ENCODE data around the gene SORBS2. TPM values are rescaled to one million over a fixed set of nuclear protein-coding genes. Genes with fewer than 3 reads are reported as not detected.

The SORBS2 gene
- total RNA-seq, 1 donor from 2014 or later = 175 TPM

GRCh38 chr4:185836241-185837084 lies 24.5 kb upstream of the SORBS2 start:
- no peak for DNase-seq (ENCODE audit: extremely low read depth, low read depth, low spot score)

- no peak for DNase-seq (ENCODE audit: extremely low read depth, low read depth, low spot score)
Observed at GRCh38 chr4:185835814-185836213, 23.8 kb upstream of the SORBS2 start.

- DNase-seq (ENCODE audit: extremely low read depth, low read depth, low spot score) = no peak
Observed at GRCh38 chr4:185835336-185835735, 23.3 kb upstream of the SORBS2 start.

- no peak for DNase-seq (ENCODE audit: extremely low read depth, low read depth, low spot score)
Observed at GRCh38 chr4:185834778-185835177, 22.8 kb upstream of the SORBS2 start.

- DNase-seq (ENCODE audit: extremely low read depth, low read depth, low spot score) = no peak
Observed at GRCh38 chr4:185834088-185834487, 22.1 kb upstream of the SORBS2 start.

- peak; percentile 72 for DNase-seq (ENCODE audit: extremely low read depth, low read depth, low spot score)
Observed at GRCh38 chr4:185833055-185833598, 21.1 kb upstream of the SORBS2 start.

GRCh38 chr4:185831125-185831815 lies 19.3 kb upstream of the SORBS2 start:
- DNase-seq (ENCODE audit: extremely low read depth, low read depth, low spot score) = no peak

GRCh38 chr4:185830263-185830994 lies 18.4 kb upstream of the SORBS2 start:
- DNase-seq (ENCODE audit: extremely low read depth, low read depth, low spot score) = no peak

- no peak for DNase-seq (ENCODE audit: extremely low read depth, low read depth, low spot score)
Observed at GRCh38 chr4:185826381-185826780, 14.4 kb upstream of the SORBS2 start.

- DNase-seq (ENCODE audit: extremely low read depth, low read depth, low spot score) = no peak
Observed at GRCh38 chr4:185825737-185826136, 13.7 kb upstream of the SORBS2 start.

GRCh38 chr4:185822791-185823190 lies 10.8 kb upstream of the SORBS2 start:
- DNase-seq (ENCODE audit: extremely low read depth, low read depth, low spot score) = no peak

- no peak for DNase-seq (ENCODE audit: extremely low read depth, low read depth, low spot score)
Observed at GRCh38 chr4:185821029-185821419, 9.0 kb upstream of the SORBS2 start.

- no peak for DNase-seq (ENCODE audit: extremely low read depth, low read depth, low spot score)
Observed at GRCh38 chr4:185820146-185821028, 8.4 kb upstream of the SORBS2 start.

- no peak for DNase-seq (ENCODE audit: extremely low read depth, low read depth, low spot score)
Observed at GRCh38 chr4:185819144-185819543, 7.2 kb upstream of the SORBS2 start.

GRCh38 chr4:185817403-185817818 lies 5.4 kb upstream of the SORBS2 start:
- no peak for DNase-seq (ENCODE audit: extremely low read depth, low read depth, low spot score)

GRCh38 chr4:185813133-185813532 lies 1.1 kb upstream of the SORBS2 start:
- DNase-seq (ENCODE audit: extremely low read depth, low read depth, low spot score) = no peak

GRCh38 chr4:185810746-185811508 lies 1.1 kb downstream of the SORBS2 start:
- DNase-seq (ENCODE audit: extremely low read depth, low read depth, low spot score) = no peak

GRCh38 chr4:185809533-185810071 lies 2.4 kb downstream of the SORBS2 start:
- no peak for DNase-seq (ENCODE audit: extremely low read depth, low read depth, low spot score)

GRCh38 chr4:185809121-185809520 lies 2.9 kb downstream of the SORBS2 start:
- DNase-seq (ENCODE audit: extremely low read depth, low read depth, low spot score) = no peak

All from glomerular endothelial cell (primary cell).